Spleen (tissue), 11 donors: ENCODE results near the gene HPGD. TPM values are rescaled to one million over a fixed set of nuclear protein-coding genes. Genes with fewer than 3 reads are reported as not detected.

Source experiments
- DNase-seq: peaks from one replicate; pipeline ENCODE4 v3.0.0-alpha.2; 2020
- H3K27ac ChIP-seq, 8 donors: fragments of 200-600 bp; sonication (generic) in 7 of 8; 1 replicate in 4 of 8; 2 replicates in 4 of 8; pipeline versions ENCODE4 v1.5.0 to v1.8.0; 2016 to 2021; ENCODE audit warnings: inconsistent platforms in 4 of 8, mild to moderate bottlenecking in 4 of 8, moderate library complexity in 1 of 8
- H3K27me3 ChIP-seq, 7 donors: fragments of 200-600 bp; sonication (generic) in 6 of 7; replicated peaks in 1 of 7; 1 replicate in 4 of 7; 2 replicates in 3 of 7; pipeline versions ENCODE4 v1.5.0 to v1.8.0; 2016 to 2021; ENCODE audit warnings: inconsistent platforms in 3 of 7, mild to moderate bottlenecking in 1 of 7
- H3K36me3 ChIP-seq, 6 donors: fragments of 200-600 bp; sonication (generic) in 5 of 6; 1 replicate in 4 of 6; 2 replicates in 2 of 6; pipeline versions ENCODE4 v1.5.0 to v1.8.0; 2016 to 2021; ENCODE audit warnings: inconsistent platforms in 2 of 6
- H3K4me1 ChIP-seq, 6 donors: fragments of 200-600 bp; sonication (generic) in 5 of 6; 1 replicate in 3 of 6; 2 replicates in 3 of 6; pipeline versions ENCODE4 v1.5.0 to v1.8.0; 2016 to 2021; ENCODE audit warnings: inconsistent platforms in 3 of 6
- H3K4me3 ChIP-seq, 8 donors: fragments of 200-600 bp; sonication (generic) in 7 of 8; 1 replicate in 4 of 8; 2 replicates in 4 of 8; pipeline versions ENCODE4 v1.5.0 to v1.8.0; 2016 to 2021; ENCODE audit warnings: inconsistent platforms in 4 of 8, mild to moderate bottlenecking in 4 of 8, moderate library complexity in 2 of 8
- H3K9me3 ChIP-seq, 8 donors: fragments of 200-600 bp; sonication (generic) in 7 of 8; 1 replicate in 4 of 8; 2 replicates in 4 of 8; pipeline versions ENCODE4 v1.5.0 to v1.8.0; 2016 to 2021; ENCODE audit warnings: inconsistent platforms in 4 of 8
- POLR2A ChIP-seq, 3 donors: fragments of 450-650 bp; IDR thresholded peaks; one replicate each; pipeline ENCODE4 v1.5.1; 2017; ENCODE audit warnings: antibody characterized with exemption in 3 of 3, mild to moderate bottlenecking in 1 of 3
- POLR2AphosphoS5 ChIP-seq, 3 donors: sonication (generic); formaldehyde crosslinking; IDR thresholded peaks; one replicate each; pipeline ENCODE4 v1.5.1; 2017; ENCODE audit warnings: antibody characterized with exemption in 3 of 3
- WGBS, 5 donors: extraction: QIAGEN DNeasy Blood & Tissue Kit in 3 of 5; methylation state at CpG; one replicate each; pipeline versions ENCODE4 v1.1.5 to v1.1.7; 2013 to 2018; 5-methylcytosine and 5-hydroxymethylcytosine counted together
- intact Hi-C: fragments of 100-400 bp; cut with DNase I; formaldehyde crosslinking; loops from one replicate; pipeline ENCODE4 v1.15.0; 2023; ENCODE audit warnings: low total_unique reads
- polyA plus RNA-seq, 3 donors: library from polyadenylated mRNA; stranded (reverse); fragments of 200-250 nt; gene quantifications; one replicate each; pipeline ENCODE4 v1.2.1, GENCODE V29; 2013
- total RNA-seq, 7 donors: library from RNA; depleted of rRNA in 3 of 7; stranded (reverse); fragments of >200 nt in 3 of 7; fragmentation: NEBNext Ultra II Directional in 4 of 7; extraction: Animal tissue kit (Norgen Biotek cat#: 25700) in 4 of 7; gene quantifications; one replicate each; pipeline versions ENCODE4 v1.1.0 to v1.2.1, GENCODE V29; 2016 to 2021
- TF ChIP-seq, protein P1 (sequence below), 11 experiments: fragments of 200-600 bp in 7 of 11; fragments of 450-650 bp in 4 of 11; sonication (generic) in 4 of 11; IDR thresholded peaks in 8 of 11; conservative IDR thresholded peaks in 3 of 11; 1 replicate in 7 of 11; 2 replicates in 4 of 11; pipeline versions ENCODE4 v1.4.0 to v1.8.0; 2016 to 2021; ENCODE audit warnings: antibody characterized with exemption in 11 of 11, inconsistent platforms in 4 of 11, mild to moderate bottlenecking in 1 of 11
- donor health status: healthy with polysubstance abuse.
- donor health status: DM: no; HTN: no; CAD: no; lungs with moderate emphysema.
- donor health status: DM: no; HTN: no; CAD: no.
- donor health status: Bipolar disorder and iron deficiency.
- donor health status: healthy.
- donor health status: DM: no; HTN: no; CAD: no.
- donor health status: DM: yes; HTN: yes; CAD: no.

The HPGD gene
- total and polyA plus RNA-seq, 10 donors, result 2.6 to 40.5 (median 12.3) TPM

DNA sequence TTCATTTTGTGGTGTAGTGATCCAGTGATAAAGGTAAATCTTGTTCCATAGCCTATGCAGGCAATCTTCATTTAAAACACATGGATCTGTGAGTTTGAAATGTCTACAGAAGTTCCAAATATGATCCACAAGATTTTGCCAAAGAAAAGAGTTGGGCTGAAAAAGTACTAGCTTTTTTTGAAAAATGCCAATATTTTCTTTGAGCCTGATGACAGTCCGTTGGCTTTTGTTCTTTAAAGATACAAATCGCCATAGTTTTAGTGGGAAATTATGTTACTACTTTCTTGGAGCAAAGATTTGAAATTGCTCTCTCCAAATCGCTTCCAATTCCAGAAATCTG lies 71.5 kb downstream of the HPGD start:
- Histone ChIP-seq H3K4me1 (no peaks in the 10 kb centered on the region), H3K27me3 (no peaks in the 10 kb centered on the region), H3K9me3 (peaks cover 0 to 4% (median 0%) of the 10 kb centered on the region in 8 donors), H3K27ac (no peak overlapping the region), H3K4me3 (no peak overlapping the region), H3K36me3 (no peaks in the 10 kb centered on the region)
- TF ChIP-seq POLR2AphosphoS5 (IDR thresholded peaks at IDR 0.05) (no peak), POLR2A (IDR thresholded peaks at IDR 0.05) (no peak)
- TF ChIP-seq, protein P1, sequence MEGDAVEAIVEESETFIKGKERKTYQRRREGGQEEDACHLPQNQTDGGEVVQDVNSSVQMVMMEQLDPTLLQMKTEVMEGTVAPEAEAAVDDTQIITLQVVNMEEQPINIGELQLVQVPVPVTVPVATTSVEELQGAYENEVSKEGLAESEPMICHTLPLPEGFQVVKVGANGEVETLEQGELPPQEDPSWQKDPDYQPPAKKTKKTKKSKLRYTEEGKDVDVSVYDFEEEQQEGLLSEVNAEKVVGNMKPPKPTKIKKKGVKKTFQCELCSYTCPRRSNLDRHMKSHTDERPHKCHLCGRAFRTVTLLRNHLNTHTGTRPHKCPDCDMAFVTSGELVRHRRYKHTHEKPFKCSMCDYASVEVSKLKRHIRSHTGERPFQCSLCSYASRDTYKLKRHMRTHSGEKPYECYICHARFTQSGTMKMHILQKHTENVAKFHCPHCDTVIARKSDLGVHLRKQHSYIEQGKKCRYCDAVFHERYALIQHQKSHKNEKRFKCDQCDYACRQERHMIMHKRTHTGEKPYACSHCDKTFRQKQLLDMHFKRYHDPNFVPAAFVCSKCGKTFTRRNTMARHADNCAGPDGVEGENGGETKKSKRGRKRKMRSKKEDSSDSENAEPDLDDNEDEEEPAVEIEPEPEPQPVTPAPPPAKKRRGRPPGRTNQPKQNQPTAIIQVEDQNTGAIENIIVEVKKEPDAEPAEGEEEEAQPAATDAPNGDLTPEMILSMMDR (IDR thresholded peaks at IDR 0.05 in 8 of 11, conservative IDR thresholded peaks at IDR 0.05 in 3 of 11), result no peak
- no peak for DNase-seq
- intact Hi-C loops, result no loop called here
- 73 to 91% (median 89%) methylated on average over 3 of the region's 3 CpGs for WGBS, 5 donors

DNA sequence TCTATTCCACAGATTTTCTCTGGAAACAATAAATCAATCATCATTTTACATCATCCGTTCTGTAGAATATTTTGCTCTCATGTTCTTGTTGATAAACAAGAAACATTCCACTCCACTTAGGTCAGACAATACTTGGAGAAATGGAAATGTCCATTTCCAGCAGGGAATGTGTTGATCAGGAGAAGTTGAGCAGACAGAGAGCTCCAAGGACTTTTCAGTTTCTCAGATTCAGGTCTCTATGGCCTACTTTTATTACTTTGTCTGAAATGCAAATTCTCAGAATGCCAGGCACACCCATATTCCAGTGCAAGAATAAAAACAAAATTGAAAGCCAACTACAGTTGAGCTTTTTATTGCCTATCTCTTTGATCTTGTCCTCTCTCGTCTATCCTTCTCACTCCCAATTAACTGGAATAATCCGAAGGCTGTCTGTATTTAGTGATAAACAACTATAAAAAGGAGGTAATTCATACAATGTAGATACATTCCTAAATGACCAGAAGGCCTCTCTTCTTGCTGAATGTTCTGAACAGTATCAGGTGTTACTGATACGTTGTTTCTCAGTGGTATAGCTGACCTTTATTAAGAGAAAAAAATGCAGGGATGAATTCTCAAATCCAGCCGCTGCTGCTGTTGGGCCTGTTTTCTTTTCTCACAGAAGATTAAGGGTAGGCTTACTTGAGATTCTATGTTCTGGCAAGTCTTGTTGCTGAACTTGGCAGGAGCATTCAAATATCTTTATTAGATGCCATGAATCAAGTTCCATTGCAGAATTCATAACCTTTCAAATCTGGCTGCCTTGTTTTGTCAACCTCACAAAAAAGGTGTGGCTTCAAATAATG lies 72.1 kb downstream of the HPGD start:
- Histone ChIP-seq H3K27ac (no peak overlapping the region), H3K4me3 (no peak overlapping the region), H3K36me3 (no peaks in the 10 kb centered on the region), H3K27me3 (no peaks in the 10 kb centered on the region), H3K4me1 (no peaks in the 10 kb centered on the region), H3K9me3 (peaks cover 0 to 4% (median 0%) of the 10 kb centered on the region in 8 donors)
- DNase-seq, result no peak
- WGBS, 5 donors, result 74 to 90% (median 87%) methylated on average over 5 of the region's 5 CpGs
- intact Hi-C loops, result no loop called here
- TF ChIP-seq, protein P1 (IDR thresholded peaks at IDR 0.05 in 8 of 11, conservative IDR thresholded peaks at IDR 0.05 in 3 of 11), result no peak
- TF ChIP-seq POLR2AphosphoS5 (IDR thresholded peaks at IDR 0.05) (no peak), POLR2A (IDR thresholded peaks at IDR 0.05) (no peak)

DNA sequence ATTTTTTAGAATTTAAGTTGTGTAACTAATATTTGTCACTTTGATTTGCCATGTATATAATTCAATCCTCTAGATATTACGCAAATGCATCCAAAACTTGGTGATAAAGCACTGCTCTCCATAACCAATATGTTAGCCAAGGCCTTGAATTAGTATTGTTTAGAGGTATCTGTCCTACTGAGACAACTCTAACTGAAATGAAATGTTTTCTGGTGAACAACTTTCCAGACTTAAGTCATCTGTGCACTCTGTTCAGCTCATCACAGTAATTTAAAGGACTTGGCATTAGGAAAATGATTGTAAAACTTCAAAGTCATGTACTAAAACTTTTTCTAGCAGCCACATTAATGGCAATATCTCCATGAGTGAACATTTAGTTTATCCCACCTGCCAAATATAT lies 73.1 kb downstream of the HPGD start:
- DNase-seq, result no peak
- TF ChIP-seq, protein P1 (IDR thresholded peaks at IDR 0.05 in 8 of 11, conservative IDR thresholded peaks at IDR 0.05 in 3 of 11), result no peak
- TF ChIP-seq POLR2A (IDR thresholded peaks at IDR 0.05) (no peak), POLR2AphosphoS5 (IDR thresholded peaks at IDR 0.05) (no peak)
- intact Hi-C loops, result no loop called here
- Histone ChIP-seq H3K27me3 (no peaks in the 10 kb centered on the region), H3K9me3 (peaks cover 0 to 4% (median 0%) of the 10 kb centered on the region in 8 donors), H3K27ac (no peak overlapping the region), H3K4me1 (no peaks in the 10 kb centered on the region), H3K36me3 (no peaks in the 10 kb centered on the region), H3K4me3 (no peak overlapping the region)
- 87 to 96% (median 93%) methylated on average over 1 of the region's 1 CpG for WGBS, 5 donors

DNA sequence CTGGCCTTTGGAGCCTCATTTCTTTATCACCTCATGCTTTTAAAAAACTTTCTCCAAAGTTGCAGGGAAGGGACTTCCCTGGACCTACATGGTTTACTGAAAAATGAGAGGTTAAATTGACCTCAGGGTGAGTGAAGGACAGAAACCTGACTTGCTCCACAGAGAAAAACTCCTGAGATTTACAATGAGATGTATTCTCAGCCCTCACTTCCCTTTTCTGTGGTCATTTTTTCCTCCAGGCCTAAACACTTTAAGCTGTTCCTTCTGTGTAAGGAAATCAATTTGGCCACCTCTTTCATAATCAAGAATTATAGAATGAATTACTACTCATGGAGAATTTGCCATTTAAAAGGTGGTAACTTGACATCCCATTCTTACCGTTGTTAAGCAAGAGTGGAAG lies 77.9 kb downstream of the HPGD start:
- no peak for DNase-seq
- 17 to 46% (median 24%) methylated on average over 1 of the region's 1 CpG for WGBS, 5 donors
- Histone ChIP-seq H3K27me3 (no peaks in the 10 kb centered on the region), H3K4me3 (no peak overlapping the region), H3K4me1 (no peaks in the 10 kb centered on the region), H3K9me3 (peaks cover 0 to 18% (median 0%) of the 10 kb centered on the region in 8 donors), H3K27ac (no peak overlapping the region), H3K36me3 (no peaks in the 10 kb centered on the region)
- intact Hi-C loops, result no loop called here
- TF ChIP-seq POLR2AphosphoS5 (IDR thresholded peaks at IDR 0.05) (no peak), POLR2A (IDR thresholded peaks at IDR 0.05) (no peak)
- TF ChIP-seq, protein P1 (IDR thresholded peaks at IDR 0.05 in 8 of 11, conservative IDR thresholded peaks at IDR 0.05 in 3 of 11), result no peak
